LHCN-M2 (cell line): ENCODE data around the gene PCDHB3. TPM values are rescaled to one million over a fixed set of nuclear protein-coding genes. Genes with fewer than 3 reads are reported as not detected.
"Not testable (repeated sequence)": the region's sequence is repeated elsewhere in the genome, so short reads cannot be mapped to it uniquely, and the experiment has no call there.

Experiments
- DNase-seq: peaks from one replicate; pipeline ENCODE4 v3.0.0-alpha.2; 2012; ENCODE audit warnings: low read depth
- polyA plus RNA-seq: library from polyadenylated mRNA; unstranded; fragments of >200 nt; gene quantifications from one replicate; pipeline ENCODE4 v1.2.1, GENCODE V29; 2012; ENCODE audit warnings: missing spikeins
- total RNA-seq: library from RNA; depleted of rRNA; stranded (reverse); fragments of >200 nt; gene quantifications from 2 replicates; pipeline ENCODE4 v1.2.3, GENCODE V29; 2014; rRNA removed

The PCDHB3 gene
- 2.0 and 2.4 TPM in 2 replicates for total RNA-seq
- polyA plus RNA-seq, result 1.3 TPM

- peak; percentile 77 for DNase-seq
Measured at GRCh38 chr5:141100243-141100805, at the start of gene PCDHB3. Gene PCDHB3 (plus strand): TSS chr5:141100473. CDS start chr5:141100650, 177 bp downstream.

GRCh38 chr5:141050622-141051520, 49.4 kb upstream of the PCDHB3 start, which contains the start of gene PCDHB1:
Gene PCDHB1 (plus strand): TSS chr5:141051374. CDS start chr5:141051471, 97 bp downstream.
- DNase-seq, result peak; percentile 16

GRCh38 chr5:141051521-141051866, 48.8 kb upstream of the PCDHB3 start:
- no peak for DNase-seq

GRCh38 chr5:141077826-141078225, 22.4 kb upstream of the PCDHB3 start:
- DNase-seq, result no peak

GRCh38 chr5:141082228-141082627, 18.0 kb upstream of the PCDHB3 start:
- DNase-seq, result no peak

GRCh38 chr5:141084487-141084989, 15.7 kb upstream of the PCDHB3 start:
- peak; percentile 70 for DNase-seq

GRCh38 chr5:141094481-141095262, 5.6 kb upstream of the PCDHB3 start, which contains the start of gene PCDHB2:
Gene PCDHB2 (plus strand): TSS chr5:141094615. CDS start chr5:141094791, 176 bp downstream.
- DNase-seq, result peak; percentile 85

GRCh38 chr5:141095263-141095641, 5.0 kb upstream of the PCDHB3 start:
- DNase-seq, result no peak

GRCh38 chr5:141096181-141096580, 4.1 kb upstream of the PCDHB3 start:
- not testable (repeated sequence) for DNase-seq

GRCh38 chr5:141096586-141096985, 3.7 kb upstream of the PCDHB3 start:
- DNase-seq, result not testable (repeated sequence)

- DNase-seq, result no peak
Measured at GRCh38 chr5:141101059-141101458, 786 bp downstream of the PCDHB3 start.

- not testable (repeated sequence) for DNase-seq
Measured at GRCh38 chr5:141102070-141102469, 1.8 kb downstream of the PCDHB3 start.

GRCh38 chr5:141102471-141102870, 2.2 kb downstream of the PCDHB3 start:
- DNase-seq, result not testable (repeated sequence)

- DNase-seq, result no peak
Measured at GRCh38 chr5:141105350-141105749, 5.1 kb downstream of the PCDHB3 start.

GRCh38 chr5:141119250-141119649, 19.0 kb downstream of the PCDHB3 start:
- no peak for DNase-seq

GRCh38 chr5:141121563-141121962, 21.3 kb downstream of the PCDHB3 start, which contains the start of gene PCDHB4:
Gene PCDHB4 (plus strand): TSS chr5:141121818. CDS start chr5:141121999, 181 bp downstream.
- peak; percentile 64 for DNase-seq

- DNase-seq, result peak; percentile 20
Measured at GRCh38 chr5:141121985-141122384, 21.7 kb downstream of the PCDHB3 start.

- DNase-seq, result not testable (repeated sequence)
Measured at GRCh38 chr5:141123396-141124135, 23.3 kb downstream of the PCDHB3 start.

GRCh38 chr5:141127305-141127704, 27.0 kb downstream of the PCDHB3 start:
- DNase-seq, result no peak

GRCh38 chr5:141135030-141135717, 34.9 kb downstream of the PCDHB3 start, which contains the start of gene PCDHB5:
Gene PCDHB5 (plus strand): TSS chr5:141135206. CDS start chr5:141135435, 229 bp downstream.
- DNase-seq, result peak; percentile 7
